H9 (cell line): Measurements from ENCODE around the gene NFXL1. TPM values are rescaled to one million over a fixed set of nuclear protein-coding genes. Genes with fewer than 3 reads are reported as not detected.
"Not testable (repeated sequence)": the region's sequence is repeated elsewhere in the genome, so short reads cannot be mapped to it uniquely, and the experiment has no call there.

ENCODE experiments used
- DNase-seq: peaks from one replicate; pipeline ENCODE4 v3.0.0-alpha.2; 2017
- H2AFZ ChIP-seq: one replicate; pipeline ENCODE4 v1.6.1; 2013; ENCODE audit warnings: mild to moderate bottlenecking, low read length, control low read depth, moderate library complexity
- H2AK5ac ChIP-seq: 2 replicates; pipeline ENCODE4 v1.6.1; 2013; ENCODE audit warnings: low read length, control low read depth, mixed read lengths; ENCODE audit not compliant: insufficient read length
- H2BK120ac ChIP-seq: one replicate; pipeline ENCODE4 v1.6.1; 2013; ENCODE audit warnings: low read depth, mild to moderate bottlenecking, low read length, control low read depth, inconsistent platforms; ENCODE audit not compliant: poor library complexity, severe bottlenecking
- H2BK12ac ChIP-seq: 2 replicates; pipeline ENCODE4 v1.6.1; 2013; ENCODE audit warnings: low read length, control low read depth, mixed read lengths, low read depth; ENCODE audit not compliant: insufficient read length
- H2BK15ac ChIP-seq: 2 replicates; pipeline ENCODE4 v1.6.1; 2013; ENCODE audit warnings: low read depth, low read length, control low read depth
- H2BK20ac ChIP-seq: one replicate; pipeline ENCODE4 v1.6.1; 2013; ENCODE audit warnings: low read depth, mild to moderate bottlenecking, low read length, control low read depth, inconsistent platforms; ENCODE audit not compliant: poor library complexity, severe bottlenecking
- H2BK5ac ChIP-seq: 2 replicates; pipeline ENCODE4 v1.6.1; 2013; ENCODE audit warnings: low read length, control low read depth, mixed read lengths; ENCODE audit not compliant: insufficient read length
- H3K14ac ChIP-seq: 2 replicates; pipeline ENCODE4 v1.6.1; 2013; ENCODE audit warnings: low read length, control low read depth; ENCODE audit not compliant: insufficient read depth
- H3K18ac ChIP-seq: 2 replicates; pipeline ENCODE4 v1.6.1; 2013; ENCODE audit warnings: low read depth, mild to moderate bottlenecking, mixed read lengths, low read length, control low read depth; ENCODE audit not compliant: insufficient read length
- H3K23ac ChIP-seq: 2 replicates; pipeline ENCODE4 v1.6.1; 2013; ENCODE audit warnings: low read length, control low read depth, mixed read lengths, low read depth; ENCODE audit not compliant: insufficient read length
- H3K23me2 ChIP-seq: 2 replicates; pipeline ENCODE4 v1.6.1; 2013; ENCODE audit warnings: low read depth, mild to moderate bottlenecking, mixed read lengths, low read length, control low read depth; ENCODE audit not compliant: insufficient read length, poor library complexity, severe bottlenecking
- H3K27ac ChIP-seq: 2 replicates; pipeline ENCODE4 v1.5.1; 2013; ENCODE audit warnings: low read length, control low read depth, mixed read lengths, low read depth; ENCODE audit not compliant: insufficient read length
- H3K27me3 ChIP-seq: 2 replicates; pipeline ENCODE4 v1.6.1; 2013; ENCODE audit warnings: low read length, control low read depth, inconsistent platforms; ENCODE audit not compliant: insufficient read depth
- H3K4ac ChIP-seq: 2 replicates; pipeline ENCODE4 v1.6.1; 2013; ENCODE audit warnings: low read depth, mild to moderate bottlenecking, control low read depth, inconsistent platforms, low read length, moderate library complexity
- H3K4me1 ChIP-seq: 2 replicates; pipeline ENCODE4 v1.6.1; 2013; ENCODE audit warnings: low read length, control low read depth, inconsistent platforms; ENCODE audit not compliant: insufficient read depth
- H3K4me2 ChIP-seq: 2 replicates; pipeline ENCODE4 v1.6.1; 2013; ENCODE audit warnings: low read length, control low read depth, mixed read lengths; ENCODE audit not compliant: insufficient read length, insufficient read depth
- H3K56ac ChIP-seq: 2 replicates; pipeline ENCODE4 v1.6.1; 2013; ENCODE audit warnings: low read depth, mild to moderate bottlenecking, mixed read lengths, low read length, control low read depth; ENCODE audit not compliant: insufficient read length
- H3K79me1 ChIP-seq: 2 replicates; pipeline ENCODE4 v1.6.1; 2013; ENCODE audit warnings: low read depth, mild to moderate bottlenecking, moderate library complexity, low read length, control low read depth, inconsistent platforms; ENCODE audit not compliant: insufficient read depth, poor library complexity, severe bottlenecking
- H3K79me2 ChIP-seq: 2 replicates; pipeline ENCODE4 v1.6.1; 2013; ENCODE audit warnings: low read length, control low read depth, inconsistent platforms; ENCODE audit not compliant: insufficient read depth
- H3K9ac ChIP-seq: 2 replicates; pipeline ENCODE4 v1.6.1; 2013; ENCODE audit warnings: low read length, control low read depth, mixed read lengths; ENCODE audit not compliant: insufficient read length; ENCODE audit errors: extremely low read depth
- H3K9me3 ChIP-seq: one replicate; pipeline ENCODE4 v1.6.1; 2013; ENCODE audit warnings: low read depth, low read length, inconsistent platforms; ENCODE audit not compliant: control insufficient read depth
- H3T11ph ChIP-seq: one replicate; pipeline ENCODE4 v1.6.1; 2013; ENCODE audit warnings: mild to moderate bottlenecking, low read length, control low read depth, inconsistent platforms
- H4K20me1 ChIP-seq: one replicate; pipeline ENCODE4 v1.6.1; 2013; ENCODE audit not compliant: control insufficient read depth, insufficient read length, insufficient read depth
- H4K5ac ChIP-seq: 2 replicates; pipeline ENCODE4 v1.6.1; 2013; ENCODE audit warnings: low read depth, mild to moderate bottlenecking, mixed read lengths, low read length, control low read depth; ENCODE audit not compliant: insufficient read length
- H4K8ac ChIP-seq: replicated peaks from 2 replicates; pipeline ENCODE4 v1.6.1; 2013; ENCODE audit warnings: low read length, control low read depth, mixed read lengths, low read depth; ENCODE audit not compliant: insufficient read length
- H4K91ac ChIP-seq: 2 replicates; pipeline ENCODE4 v1.6.1; 2013; ENCODE audit warnings: low read depth, mild to moderate bottlenecking, moderate library complexity, mixed read lengths, low read length, control low read depth; ENCODE audit not compliant: insufficient read length
- H3K27ac Mint-ChIP-seq, 3 experiments: 2 replicates in 2 of 3; 3 replicates in 1 of 3; pipeline ENCODE4 v1.8.0; 2020 to 2021; ENCODE audit warnings: mixed read lengths in 3 of 3, mild to moderate bottlenecking in 1 of 3, moderate library complexity in 1 of 3
- H3K27me3 Mint-ChIP-seq: 2 replicates; pipeline ENCODE4 v1.8.0; 2021; ENCODE audit warnings: low read depth, mild to moderate bottlenecking, moderate library complexity, mixed read lengths
- H3K36me3 Mint-ChIP-seq, 3 experiments: 2 replicates in 2 of 3; 3 replicates in 1 of 3; pipeline ENCODE4 v1.8.0; 2020 to 2021; ENCODE audit warnings: low read depth in 3 of 3, mixed read lengths in 3 of 3; ENCODE audit not compliant: insufficient read depth in 1 of 3
- H3K4me1 Mint-ChIP-seq, 2 experiments: 2 replicates each; pipeline ENCODE4 v1.8.0; 2020; ENCODE audit warnings: mixed read lengths in 2 of 2
- H3K4me3 Mint-ChIP-seq, 2 experiments: 2 replicates in 1 of 2; 3 replicates in 1 of 2; pipeline ENCODE4 v1.8.0; 2020 to 2021; ENCODE audit warnings: mild to moderate bottlenecking in 2 of 2, mixed read lengths in 2 of 2, moderate library complexity in 1 of 2
- H3K9me3 Mint-ChIP-seq, 2 experiments: 2 replicates in 1 of 2; 3 replicates in 1 of 2; pipeline ENCODE4 v1.8.0; 2020; ENCODE audit warnings: mild to moderate bottlenecking in 2 of 2, mixed read lengths in 2 of 2, moderate library complexity in 1 of 2
- WGBS: extraction: QIAGEN DNeasy Blood & Tissue Kit; methylation state at CpG from one replicate; pipeline ENCODE4 v1.1.7; 2013; ENCODE audit warnings: missing lambda C conversion rate, low lambda C conversion rate, mixed read lengths; ENCODE audit not compliant: insufficient read length; ENCODE audit errors: extremely low coverage; 5-methylcytosine and 5-hydroxymethylcytosine counted together
- total RNA-seq: library from RNA; stranded (reverse); gene quantifications from 2 replicates; pipeline ENCODE4 v1.2.1, GENCODE V29; 2021
- TF ChIP-seq, protein P1 (sequence below): fragments of 200-600 bp; sonication (generic); conservative IDR thresholded peaks from 3 replicates; pipeline ENCODE4 v1.8.0; 2021; ENCODE audit warnings: antibody characterized with exemption, mild to moderate bottlenecking

NFXL1 gene
- total RNA-seq, 1 experiment from 2014 or later: 33.8 TPM

DNA sequence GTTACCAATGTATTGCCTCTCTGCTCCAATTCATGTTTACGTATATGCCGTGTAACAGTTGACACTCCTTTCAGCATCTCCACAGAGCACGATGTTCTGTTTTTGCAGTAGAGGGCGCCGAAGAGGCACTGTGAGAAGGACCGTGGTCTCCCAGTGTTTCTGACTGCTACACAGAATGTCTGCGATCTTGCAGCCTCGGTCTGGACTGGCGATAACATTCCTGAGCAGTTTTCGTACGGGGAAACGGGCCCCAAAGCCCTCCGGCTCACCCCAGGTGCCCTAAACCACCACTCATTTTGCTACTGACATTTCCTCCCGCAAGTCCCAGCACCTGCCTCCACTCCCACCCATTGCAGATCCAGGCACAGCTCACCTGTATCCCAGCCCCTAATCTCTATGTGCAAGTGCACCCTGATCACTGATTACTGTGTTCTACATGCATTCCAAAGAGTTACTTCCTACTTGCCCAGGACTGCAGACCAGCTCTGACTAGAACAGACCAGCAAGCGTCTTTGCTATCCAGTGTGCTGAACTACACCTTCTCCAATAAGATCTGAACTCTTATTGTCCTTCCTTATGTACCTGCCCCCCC, 12.4 kb upstream of the NFXL1 start:
- Mint-ChIP-seq H3K9me3 (no peaks in the 10 kb centered on the region), H3K4me3 (peak overlapping the region; percentile 60 to 67), H3K4me1 (peaks cover 15 to 19% of the 10 kb centered on the region in 2 experiments), H3K36me3 (no peaks in the 10 kb centered on the region; a peak in 1 of 7 replicates), H3K27me3 (no peaks in the 10 kb centered on the region), H3K27ac (peak overlapping the region in 2 of 3 experiments; percentile 55 to 91; a peak in 6 of 7 replicates)
- Histone ChIP-seq H4K91ac (no peak overlapping the region), H4K5ac (no peak overlapping the region), H3K27me3 (no peaks in the 10 kb centered on the region), H2BK120ac (no peak overlapping the region), H3K79me1 (no peaks in the 10 kb centered on the region), H3K9me3 (no peaks in the 10 kb centered on the region), H2BK15ac (no peak overlapping the region), H3T11ph (no peak overlapping the region), H2AK5ac (no peak overlapping the region), H3K14ac (no peak overlapping the region), H3K23ac (no peak overlapping the region), H2BK12ac (no peak overlapping the region), H2BK5ac (no peak overlapping the region), H3K4me1 (no peaks in the 10 kb centered on the region), H4K8ac (no peak overlapping the region), H4K20me1 (no peaks in the 10 kb centered on the region), H3K9ac (no peak overlapping the region), H3K18ac (no peak overlapping the region), H3K23me2 (no peaks in the 10 kb centered on the region), H3K4ac (no peak overlapping the region), H3K56ac (no peak overlapping the region), H3K79me2 (no peaks in the 10 kb centered on the region), H2AFZ (no peak overlapping the region), H3K27ac (no peak overlapping the region), H3K4me2 (peak overlapping the region; percentile 7), H2BK20ac (no peak overlapping the region)
- TF ChIP-seq, protein P1, sequence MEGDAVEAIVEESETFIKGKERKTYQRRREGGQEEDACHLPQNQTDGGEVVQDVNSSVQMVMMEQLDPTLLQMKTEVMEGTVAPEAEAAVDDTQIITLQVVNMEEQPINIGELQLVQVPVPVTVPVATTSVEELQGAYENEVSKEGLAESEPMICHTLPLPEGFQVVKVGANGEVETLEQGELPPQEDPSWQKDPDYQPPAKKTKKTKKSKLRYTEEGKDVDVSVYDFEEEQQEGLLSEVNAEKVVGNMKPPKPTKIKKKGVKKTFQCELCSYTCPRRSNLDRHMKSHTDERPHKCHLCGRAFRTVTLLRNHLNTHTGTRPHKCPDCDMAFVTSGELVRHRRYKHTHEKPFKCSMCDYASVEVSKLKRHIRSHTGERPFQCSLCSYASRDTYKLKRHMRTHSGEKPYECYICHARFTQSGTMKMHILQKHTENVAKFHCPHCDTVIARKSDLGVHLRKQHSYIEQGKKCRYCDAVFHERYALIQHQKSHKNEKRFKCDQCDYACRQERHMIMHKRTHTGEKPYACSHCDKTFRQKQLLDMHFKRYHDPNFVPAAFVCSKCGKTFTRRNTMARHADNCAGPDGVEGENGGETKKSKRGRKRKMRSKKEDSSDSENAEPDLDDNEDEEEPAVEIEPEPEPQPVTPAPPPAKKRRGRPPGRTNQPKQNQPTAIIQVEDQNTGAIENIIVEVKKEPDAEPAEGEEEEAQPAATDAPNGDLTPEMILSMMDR: peak; percentile 79
- no CpG with 5 or more reads among the region's 15 CpGs for WGBS
- DNase-seq: peak; percentile 82

DNA sequence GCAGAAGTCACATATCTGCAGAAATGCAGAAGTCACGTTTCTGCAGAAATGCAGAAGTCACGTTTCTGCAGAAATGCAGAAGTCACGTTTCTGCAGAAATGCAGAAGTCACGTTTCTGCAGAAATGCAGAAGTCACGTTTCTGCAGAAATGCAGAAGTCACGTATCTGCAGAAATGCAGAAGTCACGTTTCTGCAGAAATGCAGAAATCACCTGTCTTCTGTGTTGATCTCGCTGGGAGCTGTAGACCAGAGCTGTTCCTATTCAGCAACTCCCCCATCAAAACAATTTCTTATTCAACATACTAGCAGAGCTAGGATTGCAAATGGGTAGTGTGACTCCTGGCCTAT, 8.9 kb upstream of the NFXL1 start:
- not testable (repeated sequence) for H3K27ac Mint-ChIP-seq, H3K56ac ChIP-seq, H3K79me2 ChIP-seq, H3K27me3 ChIP-seq, H3K23ac ChIP-seq, H3K4me3 Mint-ChIP-seq, H3K9ac ChIP-seq, H3K23me2 ChIP-seq, H3K36me3 Mint-ChIP-seq, H3K4me1 ChIP-seq, H4K5ac ChIP-seq, H3K9me3 Mint-ChIP-seq, H4K8ac ChIP-seq, H3K14ac ChIP-seq, H4K91ac ChIP-seq, H3K27me3 Mint-ChIP-seq, H2BK120ac ChIP-seq, H2AK5ac ChIP-seq, H2AFZ ChIP-seq, H2BK5ac ChIP-seq, H3K4me2 ChIP-seq, H3K18ac ChIP-seq, H3K79me1 ChIP-seq, H3K9me3 ChIP-seq, H2BK12ac ChIP-seq, H3T11ph ChIP-seq, H4K20me1 ChIP-seq, H3K4ac ChIP-seq, DNase-seq, H2BK20ac ChIP-seq, H3K27ac ChIP-seq, H2BK15ac ChIP-seq
- H3K4me1 Mint-ChIP-seq: peaks cover 18 to 24% of the 10 kb centered on the region in 2 experiments
- no CpG with 5 or more reads among the region's 8 CpGs for WGBS
